Nephron progenitor cell (in vitro differentiated cells): ENCODE results near the gene TMEM145.

Experiments used
- DNase-seq: peaks from one replicate; pipeline ENCODE4 v3.0.0; 2021
- H3K27ac Mint-ChIP-seq: 2 replicates; pipeline ENCODE4 v1.8.0; 2021; ENCODE audit warnings: mild to moderate bottlenecking, moderate library complexity, mixed read lengths
- H3K27me3 Mint-ChIP-seq: 2 replicates; pipeline ENCODE4 v1.8.0; 2021; ENCODE audit warnings: mild to moderate bottlenecking, low read depth, mixed read lengths; ENCODE audit not compliant: poor library complexity
- H3K36me3 Mint-ChIP-seq: 2 replicates; pipeline ENCODE4 v1.8.0; 2021; ENCODE audit warnings: low read depth, mixed read lengths
- H3K4me1 Mint-ChIP-seq: 2 replicates; pipeline ENCODE4 v1.8.0; 2021; ENCODE audit warnings: mixed read lengths
- H3K4me3 Mint-ChIP-seq: 2 replicates; pipeline ENCODE4 v1.8.0; 2021; ENCODE audit warnings: mild to moderate bottlenecking, moderate library complexity, mixed read lengths
- H3K9me3 Mint-ChIP-seq: 2 replicates; pipeline ENCODE4 v1.8.0; 2021; ENCODE audit warnings: mild to moderate bottlenecking, moderate library complexity, mixed read lengths
- TF ChIP-seq, protein P1 (sequence below): fragments of 200-600 bp; sonication (generic); IDR thresholded peaks from 2 replicates; pipeline ENCODE4 v1.5.0; 2021; ENCODE audit warnings: antibody characterized with exemption

The TMEM145 gene

DNA sequence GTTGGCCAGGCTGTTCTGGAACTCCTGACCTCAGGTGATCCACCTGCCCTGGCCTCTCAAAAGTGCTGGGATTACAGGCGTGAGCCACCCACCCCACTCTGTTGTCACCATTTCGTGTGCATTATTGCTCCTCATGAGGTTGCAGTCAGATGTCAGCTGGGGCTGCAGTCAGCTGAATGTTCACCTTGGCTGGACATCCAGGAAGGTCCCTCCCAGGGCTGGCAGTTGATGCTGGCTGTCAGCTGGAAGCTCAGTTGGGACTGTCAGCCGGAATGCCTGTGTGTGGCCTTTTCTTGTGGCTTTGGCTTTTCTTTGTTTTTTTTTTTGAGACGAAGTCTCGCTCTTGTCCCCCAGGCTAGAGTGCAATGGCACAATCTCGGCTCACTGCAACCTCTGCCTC is 18.9 kb downstream of the TMEM145 start:
- H3K4me3 Mint-ChIP-seq: no peak overlapping the region
- DNase-seq: no peak
- peaks cover 7% of the 10 kb centered on the region for H3K27me3 Mint-ChIP-seq
- no peaks in the 10 kb centered on the region for H3K9me3 Mint-ChIP-seq
- no peak overlapping the region for H3K27ac Mint-ChIP-seq
- peaks cover 37% of the 10 kb centered on the region for H3K4me1 Mint-ChIP-seq
- no peaks in the 10 kb centered on the region for H3K36me3 Mint-ChIP-seq
- TF ChIP-seq, protein P1, sequence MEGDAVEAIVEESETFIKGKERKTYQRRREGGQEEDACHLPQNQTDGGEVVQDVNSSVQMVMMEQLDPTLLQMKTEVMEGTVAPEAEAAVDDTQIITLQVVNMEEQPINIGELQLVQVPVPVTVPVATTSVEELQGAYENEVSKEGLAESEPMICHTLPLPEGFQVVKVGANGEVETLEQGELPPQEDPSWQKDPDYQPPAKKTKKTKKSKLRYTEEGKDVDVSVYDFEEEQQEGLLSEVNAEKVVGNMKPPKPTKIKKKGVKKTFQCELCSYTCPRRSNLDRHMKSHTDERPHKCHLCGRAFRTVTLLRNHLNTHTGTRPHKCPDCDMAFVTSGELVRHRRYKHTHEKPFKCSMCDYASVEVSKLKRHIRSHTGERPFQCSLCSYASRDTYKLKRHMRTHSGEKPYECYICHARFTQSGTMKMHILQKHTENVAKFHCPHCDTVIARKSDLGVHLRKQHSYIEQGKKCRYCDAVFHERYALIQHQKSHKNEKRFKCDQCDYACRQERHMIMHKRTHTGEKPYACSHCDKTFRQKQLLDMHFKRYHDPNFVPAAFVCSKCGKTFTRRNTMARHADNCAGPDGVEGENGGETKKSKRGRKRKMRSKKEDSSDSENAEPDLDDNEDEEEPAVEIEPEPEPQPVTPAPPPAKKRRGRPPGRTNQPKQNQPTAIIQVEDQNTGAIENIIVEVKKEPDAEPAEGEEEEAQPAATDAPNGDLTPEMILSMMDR: no peak

DNA sequence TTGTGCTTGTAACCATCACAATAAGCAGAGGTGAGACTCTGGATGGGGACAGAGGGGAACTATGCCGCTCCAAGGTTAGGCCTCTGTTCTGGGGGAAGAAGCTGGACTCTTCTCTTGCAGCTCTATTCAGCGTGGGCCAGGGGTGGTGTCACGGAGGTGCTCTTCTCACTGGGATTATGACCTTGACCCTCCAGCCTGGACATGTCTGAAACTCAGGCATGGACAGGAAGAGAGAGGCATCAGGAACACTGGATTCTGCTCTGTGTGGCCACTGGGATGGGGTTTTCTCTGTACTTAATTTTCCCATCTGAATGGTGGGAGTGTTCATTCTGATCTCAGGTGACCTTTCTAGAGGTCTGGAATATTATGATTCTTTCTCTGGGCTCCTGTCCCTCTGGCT is 19.9 kb downstream of the TMEM145 start:
- peaks cover 28% of the 10 kb centered on the region for H3K4me1 Mint-ChIP-seq
- peaks cover 3% of the 10 kb centered on the region for H3K36me3 Mint-ChIP-seq
- no peak overlapping the region for H3K27ac Mint-ChIP-seq
- DNase-seq: no peak
- no peaks in the 10 kb centered on the region for H3K9me3 Mint-ChIP-seq
- peaks cover 7% of the 10 kb centered on the region for H3K27me3 Mint-ChIP-seq
- TF ChIP-seq, protein P1: no peak
- H3K4me3 Mint-ChIP-seq: no peak overlapping the region

DNA sequence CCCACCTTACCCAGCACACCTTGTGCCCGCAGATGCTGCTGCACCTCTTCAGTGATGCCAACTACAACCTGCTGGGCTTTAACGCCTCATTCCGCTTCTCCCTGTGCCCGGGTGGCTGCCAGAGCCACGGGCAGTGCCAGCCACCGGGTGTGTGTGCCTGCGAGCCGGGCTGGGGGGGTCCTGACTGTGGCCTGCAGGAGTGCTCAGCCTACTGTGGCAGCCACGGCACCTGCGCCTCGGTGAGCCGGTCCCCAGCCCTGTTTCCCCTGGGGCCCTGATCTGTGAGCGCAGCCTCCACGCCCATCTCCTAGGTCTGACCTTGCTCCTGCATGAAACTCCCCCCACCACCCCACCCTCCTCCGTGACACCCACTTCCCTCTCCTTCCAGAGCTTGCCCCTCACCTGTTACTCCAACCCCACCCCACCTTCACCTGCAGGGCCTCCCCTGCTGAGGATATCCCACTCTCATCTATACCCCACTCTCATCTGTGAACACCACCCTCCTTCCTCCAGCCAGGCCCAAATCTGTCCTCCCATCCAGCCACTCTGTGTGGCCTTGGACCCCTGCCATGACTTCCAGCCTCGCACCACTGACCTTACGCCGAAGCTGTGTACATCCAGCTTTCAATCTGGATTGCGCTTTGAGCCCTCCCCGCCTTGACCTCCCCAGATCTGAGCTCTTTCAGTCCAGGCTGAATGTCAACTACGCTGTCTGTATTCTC is 21.0 kb downstream of the TMEM145 start:
- Mint-ChIP-seq H3K36me3 (peaks cover 13% of the 10 kb centered on the region), H3K4me1 (peaks cover 17% of the 10 kb centered on the region), H3K4me3 (no peak overlapping the region), H3K9me3 (no peaks in the 10 kb centered on the region), H3K27me3 (peaks cover under 1% of the 10 kb centered on the region), H3K27ac (no peak overlapping the region)
- TF ChIP-seq, protein P1: no peak
- DNase-seq: no peak

DNA sequence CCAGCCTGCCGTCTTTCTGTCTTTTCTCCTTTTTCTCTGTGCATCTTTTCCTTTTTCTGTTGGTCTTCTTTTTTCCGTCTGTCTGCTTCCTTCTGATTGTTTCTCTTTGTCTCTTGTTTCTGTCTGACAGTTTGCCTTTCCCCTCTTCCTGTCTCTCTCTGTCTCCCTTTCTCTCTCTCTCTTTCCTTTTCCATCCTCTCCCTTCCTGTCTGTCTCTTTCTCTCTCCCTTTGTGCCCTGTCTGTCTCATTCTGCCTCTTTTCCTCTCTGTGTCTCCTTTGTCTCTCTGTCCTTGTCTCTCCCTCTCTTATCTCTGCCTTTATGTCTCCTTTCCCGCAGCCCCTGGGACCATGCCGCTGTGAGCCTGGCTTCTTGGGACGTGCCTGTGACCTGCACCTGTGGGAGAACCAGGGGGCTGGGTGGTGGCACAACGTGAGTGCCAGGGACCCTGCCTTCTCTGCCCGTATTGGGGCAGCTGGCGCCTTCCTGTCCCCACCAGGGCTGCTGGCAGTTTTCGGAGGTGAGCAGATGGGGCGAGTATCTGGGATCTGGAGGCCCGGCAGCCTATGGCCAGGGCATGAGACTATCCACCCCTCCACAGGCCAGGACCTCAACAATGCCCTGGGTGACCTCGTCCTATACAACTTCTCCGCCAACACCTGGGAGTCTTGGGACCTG is 21.7 kb downstream of the TMEM145 start:
- DNase-seq: no peak
- Mint-ChIP-seq H3K27ac (no peak overlapping the region), H3K36me3 (peaks cover 18% of the 10 kb centered on the region), H3K4me1 (peaks cover 10% of the 10 kb centered on the region), H3K4me3 (no peak overlapping the region), H3K27me3 (no peaks in the 10 kb centered on the region), H3K9me3 (no peaks in the 10 kb centered on the region)
- TF ChIP-seq, protein P1: no peak

DNA sequence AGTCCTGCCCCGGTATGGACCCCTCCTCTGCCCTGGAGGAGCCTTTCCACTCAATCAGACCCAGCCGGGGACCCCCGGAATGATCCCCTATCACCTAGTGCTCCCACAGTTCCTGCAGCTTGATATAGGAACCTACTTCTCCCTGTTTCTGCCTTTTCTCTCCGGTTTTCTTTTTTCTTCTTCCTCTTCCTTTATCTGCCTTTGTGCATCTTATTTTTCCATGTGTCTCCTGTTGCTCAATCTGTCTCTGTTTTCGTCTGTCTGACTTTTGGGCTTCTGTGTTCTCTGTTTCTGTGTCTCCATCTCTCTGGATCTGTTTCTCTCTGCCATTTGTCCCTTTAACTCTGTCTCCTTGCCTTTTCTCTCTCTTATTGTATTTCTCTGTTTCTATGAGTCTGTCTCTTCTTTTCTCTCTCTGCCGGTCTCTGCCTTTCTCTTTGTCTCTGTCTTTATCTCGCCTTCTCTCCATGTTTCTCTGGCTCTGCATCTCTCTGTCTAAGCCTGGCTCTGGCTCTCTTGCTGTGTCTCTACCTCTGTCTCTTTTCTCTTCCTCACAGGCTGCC is 22.3 kb downstream of the TMEM145 start:
- Mint-ChIP-seq H3K36me3 (peaks cover 18% of the 10 kb centered on the region), H3K9me3 (no peaks in the 10 kb centered on the region), H3K27me3 (no peaks in the 10 kb centered on the region), H3K4me3 (no peak overlapping the region), H3K27ac (no peak overlapping the region), H3K4me1 (peaks cover 3% of the 10 kb centered on the region)
- no peak for DNase-seq
- TF ChIP-seq, protein P1: no peak
